ENCODE results near the gene DEDD. TPM values are rescaled to one million over a fixed set of nuclear protein-coding genes. Genes with fewer than 3 reads are reported as not detected.

Gene DEDD
- total and polyA plus RNA-seq, 2 of the 13 experiments (the other 11 are each of a cell fraction or from before 2014, with no cell fraction given) = 12.6 to 27.8 TPM

DNA sequence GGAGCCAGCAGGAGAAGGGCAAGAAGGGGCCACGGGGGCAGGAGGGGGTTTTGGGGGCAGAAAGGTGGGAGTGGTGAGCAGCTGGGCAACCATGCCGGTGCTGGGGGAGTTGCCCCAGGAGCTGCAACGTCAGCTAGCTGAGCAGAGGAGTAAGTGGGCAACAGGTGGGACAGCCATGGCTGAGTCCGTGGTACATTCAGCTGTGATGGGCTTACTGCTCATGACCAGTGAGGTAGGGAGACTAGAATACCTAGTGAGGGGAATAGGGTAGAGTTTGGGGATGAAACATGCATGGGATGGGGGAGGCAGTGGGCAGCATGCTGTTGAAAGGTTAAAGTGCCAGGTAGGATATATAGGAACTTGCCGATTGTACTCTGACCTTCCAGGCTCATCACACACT, 29.2 kb upstream of the DEDD start (continued):
- TF ChIP-seq HOXA9 (CRISPR knock-in tag; IDR thresholded peaks at IDR 0.05; ENCODE audit: borderline replicate concordance) (no peak), ZNF670 (CRISPR knock-in tag; IDR thresholded peaks at IDR 0.05; ENCODE audit: borderline replicate concordance) (no peak), U2AF2 (IDR thresholded peaks at IDR 0.05; ENCODE audit: low read depth, low read length) (no peak), DDIT3 (CRISPR knock-in tag; IDR thresholded peaks at IDR 0.05) (no peak), SP2 (CRISPR knock-in tag; IDR thresholded peaks at IDR 0.05) (no peak), CSRNP2 (CRISPR knock-in tag; conservative IDR thresholded peaks at IDR 0.05; ENCODE audit: low read depth) (no peak), GATA4 (IDR thresholded peaks at IDR 0.05; ENCODE audit: borderline replicate concordance, low read depth) (no peak), PAX8 (CRISPR knock-in tag; IDR thresholded peaks at IDR 0.05; ENCODE audit: borderline replicate concordance) (no peak), ZNF350 (CRISPR knock-in tag; IDR thresholded peaks at IDR 0.05; ENCODE audit: borderline replicate concordance, low read depth) (no peak)

DNA sequence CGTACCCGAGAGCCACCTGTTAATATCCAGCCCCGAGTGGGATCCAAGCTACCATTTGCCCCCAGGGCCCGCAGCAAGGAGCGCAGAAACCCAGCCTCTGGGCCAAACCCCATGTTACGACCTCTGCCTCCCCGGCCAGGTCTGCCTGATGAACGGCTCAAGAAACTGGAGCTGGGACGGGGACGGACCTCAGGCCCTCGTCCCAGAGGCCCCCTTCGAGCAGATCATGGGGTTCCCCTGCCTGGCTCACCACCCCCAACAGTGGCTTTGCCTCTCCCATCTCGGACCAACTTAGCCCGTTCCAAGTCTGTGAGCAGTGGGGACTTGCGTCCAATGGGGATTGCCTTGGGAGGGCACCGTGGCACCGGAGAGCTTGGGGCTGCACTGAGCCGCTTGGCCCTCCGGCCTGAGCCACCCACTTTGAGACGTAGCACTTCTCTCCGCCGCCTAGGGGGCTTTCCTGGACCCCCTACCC, 28.2 kb upstream of the DEDD start:
- Histone ChIP-seq H3K27ac (ENCODE audit: extremely low read length, insufficient read depth, low read length) (no peak overlapping the region), H3K4me1 (ENCODE audit: insufficient read depth, low read length) (peaks cover 35% of the 10 kb centered on the region), H3K9me3 (ENCODE audit: low read length) (no peaks in the 10 kb centered on the region), H3K27me3 (ENCODE audit: control insufficient read depth in 1 of 2, insufficient read depth in 2 of 2, low read length in 2 of 2) (no peaks in the 10 kb centered on the region; a peak in 1 of 5 replicates), H3K4me2 (ENCODE audit: low read depth, low read length) (0 out of 2 replicates have a peak overlapping the region, but pooled peaks have one; percentile 97), H2AFZ (ENCODE audit: low read length) (no peak overlapping the region), H4K20me1 (ENCODE audit: insufficient read depth, low read length) (no peaks in the 10 kb centered on the region), H3K36me3 (replicated peaks in 1 of 2; ENCODE audit: control insufficient read depth in 1 of 2, insufficient read depth in 2 of 2, low read length in 2 of 2) (peaks cover 11 to 43% of the 10 kb centered on the region in 2 experiments; a peak in 4 of 5 replicates), H3K4me3 (replicated peaks in 1 of 3; ENCODE audit: insufficient read depth in 1 of 3, low read depth in 2 of 3, low read length in 3 of 3) (no peak overlapping the region; a peak in 1 of 6 replicates), H3K79me2 (ENCODE audit: insufficient read depth, low read length) (peaks cover 7% of the 10 kb centered on the region), H3K9ac (ENCODE audit: insufficient read depth, low read depth, low read length) (peak overlapping the region; percentile 91; the same call in 1 of the 2 replicates)
- intact Hi-C loops (cut with micrococcal nuclease; ENCODE audit: unreplicated experiment) (no loop called here), in situ Hi-C loops (cut with HindIII; ENCODE audit: extremely low pct_ligation_motif_present, low pct_unique_long_range_greater_than_20kb) (no loop called here)
- WGBS (ENCODE audit: low lambda C conversion rate) = 98% methylated on average over 14 of the region's 22 CpGs
- no peak for ATAC-seq
- BruUV-seq (replicated peaks) = no TSS peak
- ChIA-PET POLR2A (no interaction called here), CTCF (ENCODE audit: low intra/inter-chr PET ratio, low total read pairs) (no interaction called here)
- no peak for FAIRE-seq
- DNase-seq (ENCODE audit: low spot score) = no peak
- no peak for TF ChIP-seq SMAD3 (CRISPR knock-in tag; IDR thresholded peaks at IDR 0.05)
- TF ChIP-seq, protein P1, sequence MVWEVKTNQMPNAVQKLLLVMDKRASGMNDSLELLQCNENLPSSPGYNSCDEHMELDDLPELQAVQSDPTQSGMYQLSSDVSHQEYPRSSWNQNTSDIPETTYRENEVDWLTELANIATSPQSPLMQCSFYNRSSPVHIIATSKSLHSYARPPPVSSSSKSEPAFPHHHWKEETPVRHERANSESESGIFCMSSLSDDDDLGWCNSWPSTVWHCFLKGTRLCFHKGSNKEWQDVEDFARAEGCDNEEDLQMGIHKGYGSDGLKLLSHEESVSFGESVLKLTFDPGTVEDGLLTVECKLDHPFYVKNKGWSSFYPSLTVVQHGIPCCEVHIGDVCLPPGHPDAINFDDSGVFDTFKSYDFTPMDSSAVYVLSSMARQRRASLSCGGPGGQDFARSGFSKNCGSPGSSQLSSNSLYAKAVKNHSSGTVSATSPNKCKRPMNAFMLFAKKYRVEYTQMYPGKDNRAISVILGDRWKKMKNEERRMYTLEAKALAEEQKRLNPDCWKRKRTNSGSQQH (CRISPR knock-in tag; IDR thresholded peaks at IDR 0.05; ENCODE audit: low read depth) = no peak
- TF ChIP-seq POLR2G (IDR thresholded peaks at IDR 0.05; ENCODE audit: low read depth, low read length) = 0 out of 2 replicates have a peak, but pooled peaks have one; percentile 24
- TF ChIP-seq, protein P2, sequence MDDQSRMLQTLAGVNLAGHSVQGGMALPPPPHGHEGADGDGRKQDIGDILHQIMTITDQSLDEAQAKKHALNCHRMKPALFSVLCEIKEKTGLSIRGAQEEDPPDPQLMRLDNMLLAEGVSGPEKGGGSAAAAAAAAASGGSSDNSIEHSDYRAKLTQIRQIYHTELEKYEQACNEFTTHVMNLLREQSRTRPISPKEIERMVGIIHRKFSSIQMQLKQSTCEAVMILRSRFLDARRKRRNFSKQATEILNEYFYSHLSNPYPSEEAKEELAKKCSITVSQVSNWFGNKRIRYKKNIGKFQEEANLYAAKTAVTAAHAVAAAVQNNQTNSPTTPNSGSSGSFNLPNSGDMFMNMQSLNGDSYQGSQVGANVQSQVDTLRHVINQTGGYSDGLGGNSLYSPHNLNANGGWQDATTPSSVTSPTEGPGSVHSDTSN (CRISPR knock-in tag; IDR thresholded peaks at IDR 0.05; ENCODE audit: borderline replicate concordance) = no peak
- TF ChIP-seq MATR3 (CRISPR knock-in tag; IDR thresholded peaks at IDR 0.05) = no peak
- no peak for TF ChIP-seq ZXDC (CRISPR knock-in tag; IDR thresholded peaks at IDR 0.05)
- TF ChIP-seq AGO2 (optimal IDR thresholded peaks at IDR 0.05; ENCODE audit: low read depth, low read length) = peak; percentile 48

Measured in HepG2 (cell line).